HCT116 (cell line): ENCODE measurements around the gene GSTM4. TPM values are rescaled to one million over a fixed set of nuclear protein-coding genes. Genes with fewer than 3 reads are reported as not detected.

Experiments
- ATAC-seq: fragments of 200-7000 bp; cut with Tn5 transposase; 2 replicates; pipeline ENCODE4 v1.9.1; 2020; ENCODE audit warnings: mild to moderate bottlenecking, moderate library complexity
- BruUV-seq: library from RNA; stranded (reverse); fragments of 400-500 nt; replicated peaks from 2 replicates; lab custom pipeline; 2021; lab: Mats Ljungman, UMichigan
- CTCF ChIA-PET: fragments of 300-600 bp; sonication (Branson Sonifier 250); formaldehyde crosslinking; loops from one replicate; lab custom pipeline; 2021; ENCODE audit warnings: antibody characterized with exemption; lab: Charles Lee
- POLR2A ChIA-PET: fragments of 300-600, 350-600 bp; sonication (Branson Sonifier 250); formaldehyde crosslinking; loops from one replicate; lab custom pipeline; 2021; ENCODE audit warnings: antibody characterized with exemption; lab: Charles Lee
- RAD21 ChIA-PET, 2 experiments: fragments of 300-600 bp; sonication (Branson Sonifier 250); formaldehyde crosslinking; loops; one replicate each; lab custom pipeline; 2023; ENCODE audit warnings: low total read pairs in 2 of 2; ENCODE audit not compliant: uncharacterized antibody in 2 of 2, unreplicated experiment in 2 of 2, low non-redundant PET in 1 of 2; lab: Charles Lee
- DNase-seq: peaks from one replicate; pipeline ENCODE4 v3.0.0-alpha.2; 2010; ENCODE audit warnings: low read depth, low spot score
- H2AFZ ChIP-seq: fragments of 200-600 bp; shearing (Covaris generic), sonication (generic); 2 replicates; pipeline ENCODE4 v1.6.1; 2017; ENCODE audit warnings: low read depth, mixed run types, mixed read lengths, antibody characterized with exemption, low read length; ENCODE audit not compliant: poor library complexity, severe bottlenecking
- H3K27ac ChIP-seq: 2 replicates; pipeline ENCODE4 v1.5.1; 2012; ENCODE audit warnings: low read depth, low read length
- H3K27me3 ChIP-seq: fragments of 200-600 bp; sonication (generic); 2 replicates; pipeline ENCODE4 v1.6.1; 2016; ENCODE audit warnings: mixed run types, low read length, mixed read lengths; ENCODE audit not compliant: insufficient read depth
- H3K36me3 ChIP-seq, 2 experiments: fragments of 200-500 bp in 1 of 2; fragments of 200-600 bp in 1 of 2; sonication (Bioruptor generic) in 1 of 2; sonication (generic) in 1 of 2; 2 replicates each; pipeline versions ENCODE4 v1.5.1 to v1.6.1; 2014 to 2016; ENCODE audit warnings: low read length in 2 of 2, inconsistent platforms in 1 of 2, mixed read lengths in 1 of 2, mixed run types in 1 of 2; ENCODE audit not compliant: insufficient read depth in 2 of 2, control insufficient read depth in 1 of 2
- H3K4me1 ChIP-seq, 2 experiments: fragments of 200-600 bp in 1 of 2; sonication (generic) in 1 of 2; 2 replicates each; pipeline versions ENCODE4 v1.5.1 to v1.6.1; 2012 to 2017; ENCODE audit warnings: low read length in 2 of 2, inconsistent platforms in 1 of 2, mild to moderate bottlenecking in 1 of 2, mixed read lengths in 1 of 2, mixed run types in 1 of 2, moderate library complexity in 1 of 2; ENCODE audit not compliant: insufficient read depth in 2 of 2, control insufficient read depth in 1 of 2
- H3K4me2 ChIP-seq: fragments of 200-600 bp; sonication (generic); 2 replicates; pipeline ENCODE4 v1.6.1; 2017; ENCODE audit warnings: mixed run types, low read length, mixed read lengths
- H3K4me3 ChIP-seq, 2 experiments: fragments of 200-600 bp in 1 of 2; sonication (generic) in 1 of 2; replicated peaks in 1 of 2; 2 replicates each; pipeline ENCODE4 v1.5.1; 2011 to 2016; ENCODE audit warnings: low read length in 2 of 2, control low read depth in 1 of 2, low read depth in 1 of 2, mild to moderate bottlenecking in 1 of 2, mixed read lengths in 1 of 2, mixed run types in 1 of 2
- H3K79me2 ChIP-seq: fragments of 200-600 bp; sonication (generic); 2 replicates; pipeline ENCODE4 v1.6.1; 2017; ENCODE audit warnings: mild to moderate bottlenecking, mixed run types, low read length, moderate library complexity, mixed read lengths; ENCODE audit not compliant: insufficient read depth
- H3K9ac ChIP-seq: fragments of 200-600 bp; sonication (generic); 2 replicates; pipeline ENCODE4 v1.6.1; 2016; ENCODE audit warnings: low read length, mixed read lengths
- H3K9me2 ChIP-seq: fragments of 200-600 bp; sonication (generic), shearing (Covaris generic); 2 replicates; pipeline ENCODE4 v1.6.1; 2017; ENCODE audit warnings: mixed run types, mild to moderate bottlenecking, moderate library complexity; ENCODE audit not compliant: insufficient read depth
- H3K9me3 ChIP-seq, 2 experiments: fragments of 200-500 bp in 1 of 2; fragments of 200-600 bp in 1 of 2; sonication (Bioruptor generic) in 1 of 2; sonication (generic) in 1 of 2; 2 replicates each; pipeline ENCODE4 v1.6.1; 2014 to 2017; ENCODE audit warnings: low read length in 2 of 2, mixed read lengths in 2 of 2, inconsistent platforms in 1 of 2, low read depth in 1 of 2, mild to moderate bottlenecking in 1 of 2, mixed run types in 1 of 2, moderate library complexity in 1 of 2; ENCODE audit not compliant: control insufficient read depth in 1 of 2, insufficient read depth in 1 of 2
- H4K20me1 ChIP-seq: fragments of 200-600 bp; sonication (generic), shearing (Covaris generic); 2 replicates; pipeline ENCODE4 v1.6.1; 2017; ENCODE audit warnings: mixed run types, mild to moderate bottlenecking, moderate library complexity; ENCODE audit not compliant: insufficient read depth
- CBX3 ChIP-seq: IDR thresholded peaks from 2 replicates; pipeline ENCODE4 v1.6.1; 2012; ENCODE audit warnings: low read depth
- CEBPB ChIP-seq: IDR thresholded peaks from 2 replicates; pipeline ENCODE4 v1.6.1; 2012; ENCODE audit warnings: low read depth
- CTCF ChIP-seq, 3 experiments: fragments of 200-600 bp in 1 of 3; sonication (generic) in 1 of 3; IDR thresholded peaks in 2 of 3; conservative IDR thresholded peaks in 1 of 3; 2 replicates each; pipeline ENCODE4 v1.5.1; 2012 to 2017; ENCODE audit warnings: low read depth in 2 of 3, low read length in 2 of 3, antibody characterized with exemption in 1 of 3, borderline replicate concordance in 1 of 3, control low read depth in 1 of 3, mild to moderate bottlenecking in 1 of 3, mixed read lengths in 1 of 3, mixed run types in 1 of 3, moderate library complexity in 1 of 3; ENCODE audit not compliant: insufficient read depth in 1 of 3
- EGR1 ChIP-seq: IDR thresholded peaks from 2 replicates; pipeline ENCODE4 v1.6.1; 2012; ENCODE audit warnings: low read depth
- ELF1 ChIP-seq: IDR thresholded peaks from 2 replicates; pipeline ENCODE4 v1.6.1; 2012; ENCODE audit warnings: low read depth, borderline replicate concordance
- EZH2 ChIP-seq: fragments of 200-600 bp; sonication (generic); IDR thresholded peaks from 2 replicates; pipeline ENCODE4 v1.6.1; 2017; ENCODE audit warnings: antibody characterized with exemption, mixed run types
- EZH2phosphoT487 ChIP-seq: fragments of 200-600 bp; IDR thresholded peaks from 2 replicates; pipeline ENCODE4 v1.6.1; 2018; ENCODE audit warnings: antibody characterized with exemption, borderline replicate concordance
- FOSL1 ChIP-seq: IDR thresholded peaks from 2 replicates; pipeline ENCODE4 v1.6.1; 2012; ENCODE audit warnings: low read depth
- JUND ChIP-seq: IDR thresholded peaks from 2 replicates; pipeline ENCODE4 v1.6.1; 2012
- MAX ChIP-seq: IDR thresholded peaks from 2 replicates; pipeline ENCODE4 v1.6.1; 2012
- POLR2A ChIP-seq: IDR thresholded peaks from 2 replicates; pipeline ENCODE4 v1.7.0; 2011; ENCODE audit warnings: borderline replicate concordance; ENCODE audit not compliant: insufficient read depth, insufficient read length; ENCODE audit errors: extremely low read depth
- POLR2AphosphoS5 ChIP-seq: IDR thresholded peaks from 2 replicates; pipeline ENCODE4 v1.6.1; 2011; ENCODE audit warnings: mild to moderate bottlenecking, low read depth, low read length, moderate library complexity
- RAD21 ChIP-seq: IDR thresholded peaks from 2 replicates; pipeline ENCODE4 v1.6.1; 2012; ENCODE audit warnings: low read depth, mild to moderate bottlenecking
- SIN3A ChIP-seq: IDR thresholded peaks from 2 replicates; pipeline ENCODE4 v1.6.1; 2012; ENCODE audit warnings: low read depth
- SRF ChIP-seq: IDR thresholded peaks from 2 replicates; pipeline ENCODE4 v1.6.1; 2012; ENCODE audit warnings: low read depth
- TCF7L2 ChIP-seq: IDR thresholded peaks from 2 replicates; pipeline ENCODE4 v1.7.0; 2011; ENCODE audit warnings: borderline replicate concordance, inconsistent platforms; ENCODE audit not compliant: insufficient read depth, insufficient read length; ENCODE audit errors: extremely low read depth
- ZNF274 ChIP-seq: fragments of 200-500 bp; sonication (Bioruptor generic); IDR thresholded peaks from 2 replicates; pipeline ENCODE4 v1.6.1; 2014; ENCODE audit warnings: mild to moderate bottlenecking, low read depth, low read length, inconsistent platforms
- intact Hi-C: fragments of 100-400 bp; cut with micrococcal nuclease; formaldehyde crosslinking; loops from 2 replicates; pipeline ENCODE4 v1.10.0; 2022
- total RNA-seq: library from RNA; stranded (reverse); gene quantifications from one replicate; pipeline ENCODE4 v1.2.1, GENCODE V29; 2021; ENCODE audit not compliant: unreplicated experiment
- TF ChIP-seq, protein P1 (sequence below): IDR thresholded peaks from 2 replicates; pipeline ENCODE4 v1.6.1; 2012
- TF ChIP-seq, protein P2 (sequence below): IDR thresholded peaks from 2 replicates; pipeline ENCODE4 v1.6.1; 2011; ENCODE audit warnings: mild to moderate bottlenecking, low read length, moderate library complexity; ENCODE audit not compliant: insufficient replicate concordance; ENCODE audit errors: extremely low read depth
- TF ChIP-seq, protein P3 (sequence below): IDR thresholded peaks from 2 replicates; pipeline ENCODE4 v1.6.1; 2012; ENCODE audit warnings: low read depth

GSTM4 gene
- total RNA-seq, 1 experiment from 2014 or later = 15.9 TPM

GRCh38 chr1:109630898-109631512 is 24.9 kb upstream of the GSTM4 start:
- H3K36me3 ChIP-seq = peaks cover 6 to 20% of the 10 kb centered on the region in 2 experiments; a peak in 3 of 4 replicates
- no peak overlapping the region for H3K4me2 ChIP-seq
- DNase-seq (no peak), ATAC-seq (no peak)
- no peak overlapping the region for H3K9ac ChIP-seq
- ChIA-PET POLR2A (interaction anchor here (0.8 kb wide), 1 partner anchor 85 kb away, joined by 3 read pairs; no protein-coding TSS in a partner anchor), RAD21 (interaction anchor here in 1 of 2 experiments (0.9 to 1.3 kb wide), 2 partner anchors 9 to 85 kb away, joined by 4 to 8 read pairs; no protein-coding TSS in a partner anchor), CTCF (interaction anchor here (0.8 to 4.1 kb wide), 11 partner anchors 9 to 354 kb away, joined by 3 to 35 read pairs (median 8); partner anchors contain the start of genes AHCYL1, AMPD2, GNAI3 and GNAT2)
- no peaks in the 10 kb centered on the region for H3K9me2 ChIP-seq
- no peak overlapping the region for H2AFZ ChIP-seq
- H3K79me2 ChIP-seq = no peaks in the 10 kb centered on the region
- H3K9me3 ChIP-seq = no peaks in the 10 kb centered on the region
- no peaks in the 10 kb centered on the region for H3K27me3 ChIP-seq
- H4K20me1 ChIP-seq = no peaks in the 10 kb centered on the region
- H3K27ac ChIP-seq = no peak overlapping the region
- H3K4me1 ChIP-seq = peaks cover 2 to 11% of the 10 kb centered on the region in 2 experiments; a peak in 3 of 4 replicates
- intact Hi-C loops = loop anchor here (1.0 kb wide), 1 partner anchor 85 kb away; no protein-coding TSS in a partner anchor
- no TSS peak for BruUV-seq
- H3K4me3 ChIP-seq = no peak overlapping the region
- TF ChIP-seq SIN3A = no peak
- no peak for TF ChIP-seq ZNF274
- no peak for TF ChIP-seq ELF1
- TF ChIP-seq JUND = no peak
- TF ChIP-seq, protein P1, sequence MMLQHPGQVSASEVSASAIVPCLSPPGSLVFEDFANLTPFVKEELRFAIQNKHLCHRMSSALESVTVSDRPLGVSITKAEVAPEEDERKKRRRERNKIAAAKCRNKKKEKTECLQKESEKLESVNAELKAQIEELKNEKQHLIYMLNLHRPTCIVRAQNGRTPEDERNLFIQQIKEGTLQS = no peak
- TF ChIP-seq EZH2phosphoT487 = no peak
- no peak for TF ChIP-seq POLR2A
- TF ChIP-seq FOSL1 = no peak
- TF ChIP-seq, protein P2, sequence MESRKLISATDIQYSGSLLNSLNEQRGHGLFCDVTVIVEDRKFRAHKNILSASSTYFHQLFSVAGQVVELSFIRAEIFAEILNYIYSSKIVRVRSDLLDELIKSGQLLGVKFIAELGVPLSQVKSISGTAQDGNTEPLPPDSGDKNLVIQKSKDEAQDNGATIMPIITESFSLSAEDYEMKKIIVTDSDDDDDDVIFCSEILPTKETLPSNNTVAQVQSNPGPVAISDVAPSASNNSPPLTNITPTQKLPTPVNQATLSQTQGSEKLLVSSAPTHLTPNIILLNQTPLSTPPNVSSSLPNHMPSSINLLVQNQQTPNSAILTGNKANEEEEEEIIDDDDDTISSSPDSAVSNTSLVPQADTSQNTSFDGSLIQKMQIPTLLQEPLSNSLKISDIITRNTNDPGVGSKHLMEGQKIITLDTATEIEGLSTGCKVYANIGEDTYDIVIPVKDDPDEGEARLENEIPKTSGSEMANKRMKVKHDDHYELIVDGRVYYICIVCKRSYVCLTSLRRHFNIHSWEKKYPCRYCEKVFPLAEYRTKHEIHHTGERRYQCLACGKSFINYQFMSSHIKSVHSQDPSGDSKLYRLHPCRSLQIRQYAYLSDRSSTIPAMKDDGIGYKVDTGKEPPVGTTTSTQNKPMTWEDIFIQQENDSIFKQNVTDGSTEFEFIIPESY = no peak
- TF ChIP-seq, protein P3, sequence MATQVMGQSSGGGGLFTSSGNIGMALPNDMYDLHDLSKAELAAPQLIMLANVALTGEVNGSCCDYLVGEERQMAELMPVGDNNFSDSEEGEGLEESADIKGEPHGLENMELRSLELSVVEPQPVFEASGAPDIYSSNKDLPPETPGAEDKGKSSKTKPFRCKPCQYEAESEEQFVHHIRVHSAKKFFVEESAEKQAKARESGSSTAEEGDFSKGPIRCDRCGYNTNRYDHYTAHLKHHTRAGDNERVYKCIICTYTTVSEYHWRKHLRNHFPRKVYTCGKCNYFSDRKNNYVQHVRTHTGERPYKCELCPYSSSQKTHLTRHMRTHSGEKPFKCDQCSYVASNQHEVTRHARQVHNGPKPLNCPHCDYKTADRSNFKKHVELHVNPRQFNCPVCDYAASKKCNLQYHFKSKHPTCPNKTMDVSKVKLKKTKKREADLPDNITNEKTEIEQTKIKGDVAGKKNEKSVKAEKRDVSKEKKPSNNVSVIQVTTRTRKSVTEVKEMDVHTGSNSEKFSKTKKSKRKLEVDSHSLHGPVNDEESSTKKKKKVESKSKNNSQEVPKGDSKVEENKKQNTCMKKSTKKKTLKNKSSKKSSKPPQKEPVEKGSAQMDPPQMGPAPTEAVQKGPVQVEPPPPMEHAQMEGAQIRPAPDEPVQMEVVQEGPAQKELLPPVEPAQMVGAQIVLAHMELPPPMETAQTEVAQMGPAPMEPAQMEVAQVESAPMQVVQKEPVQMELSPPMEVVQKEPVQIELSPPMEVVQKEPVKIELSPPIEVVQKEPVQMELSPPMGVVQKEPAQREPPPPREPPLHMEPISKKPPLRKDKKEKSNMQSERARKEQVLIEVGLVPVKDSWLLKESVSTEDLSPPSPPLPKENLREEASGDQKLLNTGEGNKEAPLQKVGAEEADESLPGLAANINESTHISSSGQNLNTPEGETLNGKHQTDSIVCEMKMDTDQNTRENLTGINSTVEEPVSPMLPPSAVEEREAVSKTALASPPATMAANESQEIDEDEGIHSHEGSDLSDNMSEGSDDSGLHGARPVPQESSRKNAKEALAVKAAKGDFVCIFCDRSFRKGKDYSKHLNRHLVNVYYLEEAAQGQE = no peak
- no peak for TF ChIP-seq EGR1
- no peak for TF ChIP-seq EZH2
- no peak for TF ChIP-seq CTCF (IDR thresholded peaks at IDR 0.05 in 2 of 3, conservative IDR thresholded peaks at IDR 0.05 in 1 of 3; ENCODE audit: borderline replicate concordance in 1 of 3, insufficient read depth in 1 of 3, low read depth in 2 of 3, low read length in 2 of 3)
- TF ChIP-seq RAD21 = no peak
- TF ChIP-seq MAX = no peak
- no peak for TF ChIP-seq TCF7L2
- TF ChIP-seq CEBPB = no peak
- no peak for TF ChIP-seq POLR2AphosphoS5
- TF ChIP-seq SRF = no peak
- no peak for TF ChIP-seq CBX3
